Mammary epithelial cell (primary cell): ENCODE measurements around the gene CD47.

Experiments used
- CTCF ChIP-seq, 2 donors: IDR thresholded peaks in 1 of 2; conservative IDR thresholded peaks in 1 of 2; 2 replicates each; pipeline ENCODE4 v1.5.1; 2011 to 2012; ENCODE audit warnings: inconsistent platforms in 2 of 2, low read length in 2 of 2, mild to moderate bottlenecking in 2 of 2, control low read depth in 1 of 2, low read depth in 1 of 2; ENCODE audit not compliant: insufficient read depth in 1 of 2; ENCODE audit errors: extremely low read depth in 1 of 2
- EZH2 ChIP-seq: IDR thresholded peaks from 2 replicates; pipeline ENCODE4 v1.6.1; 2012; ENCODE audit warnings: low read length, inconsistent platforms, borderline replicate concordance

- TF ChIP-seq CTCF (conservative IDR thresholded peaks at IDR 0.05 in 1 of 2, IDR thresholded peaks at IDR 0.05 in 1 of 2; ENCODE audit: extremely low read depth in 1 of 2, insufficient read depth in 1 of 2, low read depth in 1 of 2, low read length in 2 of 2) (no peak), EZH2 (no peak)
Measured at GRCh38 chr3:108051005-108051404, 39.8 kb downstream of the CD47 start.
